Progenitor cell of endocrine pancreas (in vitro differentiated cells): Measurements from ENCODE around the gene GABRR2. TPM values are rescaled to one million over a fixed set of nuclear protein-coding genes. Genes with fewer than 3 reads are reported as not detected.

Source experiments
- DNase-seq: peaks from one replicate; pipeline ENCODE4 v3.0.0; 2021; ENCODE audit warnings: low spot score; ENCODE audit not compliant: unreplicated experiment
- H3K27ac Mint-ChIP-seq: 2 replicates; pipeline ENCODE4 v1.8.0; 2021; ENCODE audit warnings: mild to moderate bottlenecking, moderate library complexity, mixed read lengths
- H3K27me3 Mint-ChIP-seq: 2 replicates; pipeline ENCODE4 v1.8.0; 2021; ENCODE audit warnings: mixed read lengths
- H3K36me3 Mint-ChIP-seq: 2 replicates; pipeline ENCODE4 v1.8.0; 2022; ENCODE audit warnings: mixed read lengths; ENCODE audit not compliant: insufficient read depth
- H3K4me1 Mint-ChIP-seq: 2 replicates; pipeline ENCODE4 v1.8.0; 2021; ENCODE audit warnings: low read depth, mixed read lengths
- H3K4me3 Mint-ChIP-seq: 2 replicates; pipeline ENCODE4 v1.8.0; 2021; ENCODE audit warnings: low read depth, mild to moderate bottlenecking, moderate library complexity, mixed read lengths
- H3K9me3 Mint-ChIP-seq: 2 replicates; pipeline ENCODE4 v1.8.0; 2021; ENCODE audit warnings: low read depth, mixed read lengths
- total RNA-seq: library from RNA; stranded (reverse); gene quantifications from 2 replicates; pipeline ENCODE4 v1.2.1, GENCODE V29; 2021
- TF ChIP-seq, protein P1 (sequence below): fragments of 200-600 bp; sonication (generic); IDR thresholded peaks from one replicate; pipeline ENCODE4 v1.5.0; 2021; ENCODE audit warnings: antibody characterized with exemption, mild to moderate bottlenecking; ENCODE audit not compliant: unreplicated experiment

Gene GABRR2
- total RNA-seq, 1 donor from 2014 or later = 0.53 TPM

- Mint-ChIP-seq H3K4me1 (peaks cover 1% of the 10 kb centered on the region), H3K27me3 (peaks cover 10% of the 10 kb centered on the region), H3K9me3 (no peaks in the 10 kb centered on the region), H3K36me3 (no peaks in the 10 kb centered on the region), H3K4me3 (no peak overlapping the region), H3K27ac (no peak overlapping the region)
- TF ChIP-seq, protein P1, sequence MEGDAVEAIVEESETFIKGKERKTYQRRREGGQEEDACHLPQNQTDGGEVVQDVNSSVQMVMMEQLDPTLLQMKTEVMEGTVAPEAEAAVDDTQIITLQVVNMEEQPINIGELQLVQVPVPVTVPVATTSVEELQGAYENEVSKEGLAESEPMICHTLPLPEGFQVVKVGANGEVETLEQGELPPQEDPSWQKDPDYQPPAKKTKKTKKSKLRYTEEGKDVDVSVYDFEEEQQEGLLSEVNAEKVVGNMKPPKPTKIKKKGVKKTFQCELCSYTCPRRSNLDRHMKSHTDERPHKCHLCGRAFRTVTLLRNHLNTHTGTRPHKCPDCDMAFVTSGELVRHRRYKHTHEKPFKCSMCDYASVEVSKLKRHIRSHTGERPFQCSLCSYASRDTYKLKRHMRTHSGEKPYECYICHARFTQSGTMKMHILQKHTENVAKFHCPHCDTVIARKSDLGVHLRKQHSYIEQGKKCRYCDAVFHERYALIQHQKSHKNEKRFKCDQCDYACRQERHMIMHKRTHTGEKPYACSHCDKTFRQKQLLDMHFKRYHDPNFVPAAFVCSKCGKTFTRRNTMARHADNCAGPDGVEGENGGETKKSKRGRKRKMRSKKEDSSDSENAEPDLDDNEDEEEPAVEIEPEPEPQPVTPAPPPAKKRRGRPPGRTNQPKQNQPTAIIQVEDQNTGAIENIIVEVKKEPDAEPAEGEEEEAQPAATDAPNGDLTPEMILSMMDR = no peak
- DNase-seq = no peak
Measured at GRCh38 chr6:89284963-89285735, 29.9 kb downstream of the GABRR2 start.

DNA sequence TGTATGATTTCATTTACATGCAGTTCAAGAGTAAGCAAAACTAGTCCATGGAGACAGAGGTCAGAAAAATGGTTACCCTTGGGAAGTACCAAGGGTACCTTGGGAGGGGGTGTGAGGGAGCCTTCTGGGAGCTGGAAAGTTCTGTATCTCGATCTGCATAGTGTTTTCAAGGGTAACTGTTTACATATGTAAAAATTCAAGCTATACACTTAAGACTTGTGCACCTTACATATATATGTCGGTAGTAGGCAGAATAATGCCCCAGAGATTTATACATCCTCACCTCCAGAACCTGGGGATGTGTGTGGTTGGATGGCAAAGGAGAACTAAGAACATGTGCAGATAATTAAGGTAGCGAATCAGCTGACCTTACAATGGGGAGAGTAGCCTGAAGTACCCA is 31.0 kb downstream of the GABRR2 start:
- no peak for DNase-seq
- H3K4me3 Mint-ChIP-seq = no peak overlapping the region
- peaks cover 1% of the 10 kb centered on the region for H3K4me1 Mint-ChIP-seq
- TF ChIP-seq, protein P1 = no peak
- no peak overlapping the region for H3K27ac Mint-ChIP-seq
- H3K36me3 Mint-ChIP-seq = no peaks in the 10 kb centered on the region
- peaks cover 9% of the 10 kb centered on the region for H3K27me3 Mint-ChIP-seq
- H3K9me3 Mint-ChIP-seq = no peaks in the 10 kb centered on the region

DNA sequence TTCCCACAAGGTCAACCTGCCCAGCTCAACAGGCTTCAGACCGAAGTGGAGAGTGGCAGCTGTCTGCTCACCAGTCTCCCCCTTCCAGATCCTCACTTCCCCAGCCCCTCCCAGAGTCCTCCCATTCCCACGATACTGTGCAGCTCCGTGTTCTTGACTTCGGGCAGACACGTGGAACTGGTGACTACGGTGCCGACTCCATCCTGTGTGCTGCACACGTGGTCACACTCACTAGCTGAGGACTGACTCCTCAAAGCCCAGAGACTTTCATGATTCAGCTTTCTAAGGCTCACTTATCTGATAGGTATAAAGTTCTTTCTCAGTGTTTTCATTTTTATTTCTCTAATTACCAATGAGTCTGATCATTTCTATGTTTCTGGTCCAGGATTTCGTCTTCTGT is 32.4 kb downstream of the GABRR2 start:
- Mint-ChIP-seq H3K27me3 (peaks cover 6% of the 10 kb centered on the region), H3K27ac (no peak overlapping the region), H3K9me3 (no peaks in the 10 kb centered on the region)

GRCh38 chr6:89281779-89282246 is 33.3 kb downstream of the GABRR2 start:
- Mint-ChIP-seq H3K4me3 (no peak overlapping the region), H3K27me3 (peaks cover 6% of the 10 kb centered on the region), H3K27ac (peak overlapping the region; percentile 24), H3K9me3 (no peaks in the 10 kb centered on the region), H3K36me3 (no peaks in the 10 kb centered on the region), H3K4me1 (no peaks in the 10 kb centered on the region)
- no peak for DNase-seq
- TF ChIP-seq, protein P1 = peak; percentile 52

More for the DNA sequence above, 32.4 kb downstream of the GABRR2 start:
- TF ChIP-seq, protein P1 = no peak
- Mint-ChIP-seq H3K4me3 (no peak overlapping the region), H3K4me1 (no peaks in the 10 kb centered on the region), H3K36me3 (no peaks in the 10 kb centered on the region)
- no peak for DNase-seq

GRCh38 chr6:89278956-89279355 is 36.1 kb downstream of the GABRR2 start:
- no peak overlapping the region for H3K4me3 Mint-ChIP-seq
- TF ChIP-seq, protein P1 = no peak
- peaks cover 6% of the 10 kb centered on the region for H3K27me3 Mint-ChIP-seq
- peaks cover 2% of the 10 kb centered on the region for H3K4me1 Mint-ChIP-seq
- no peak overlapping the region for H3K27ac Mint-ChIP-seq
- no peaks in the 10 kb centered on the region for H3K9me3 Mint-ChIP-seq
- DNase-seq = no peak
- no peaks in the 10 kb centered on the region for H3K36me3 Mint-ChIP-seq
